Esophagus muscularis mucosa (tissue), 3 donors: Measurements from ENCODE around the gene ATCAY.

Source experiments
- EP300 ChIP-seq: sonication (generic); formaldehyde crosslinking; IDR thresholded peaks from one replicate; pipeline ENCODE4 v1.6.1; 2017; ENCODE audit warnings: antibody characterized with exemption
- TF ChIP-seq, protein P1 (sequence below), 3 experiments: fragments of 200-600 bp in 2 of 3; fragments of 450-650 bp in 1 of 3; sonication (generic) in 2 of 3; IDR thresholded peaks; one replicate each; pipeline ENCODE4 v1.5.1; 2017 to 2019; ENCODE audit warnings: antibody characterized with exemption in 3 of 3, mild to moderate bottlenecking in 2 of 3, moderate library complexity in 1 of 3

DNA sequence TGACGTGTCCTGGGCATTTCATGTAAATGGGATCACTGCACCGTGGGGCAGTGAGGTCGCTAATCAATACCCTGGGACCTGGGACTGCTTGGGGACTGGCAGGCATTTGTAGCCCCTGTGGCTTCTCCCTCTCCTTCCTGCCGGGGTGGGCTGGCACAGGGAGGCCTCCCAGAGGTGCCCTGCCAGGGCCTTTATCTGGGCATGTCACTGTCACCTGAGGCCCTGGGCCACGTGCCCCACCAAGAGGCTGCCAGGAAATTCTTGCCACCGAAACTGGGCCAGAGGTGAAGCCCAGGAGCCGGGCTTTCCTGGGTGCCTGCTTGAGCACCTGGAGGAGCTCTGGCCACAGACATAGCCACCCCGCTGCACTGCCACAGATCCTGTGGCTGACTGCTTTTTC is 50.6 kb downstream of the ATCAY start:
- TF ChIP-seq, protein P1, sequence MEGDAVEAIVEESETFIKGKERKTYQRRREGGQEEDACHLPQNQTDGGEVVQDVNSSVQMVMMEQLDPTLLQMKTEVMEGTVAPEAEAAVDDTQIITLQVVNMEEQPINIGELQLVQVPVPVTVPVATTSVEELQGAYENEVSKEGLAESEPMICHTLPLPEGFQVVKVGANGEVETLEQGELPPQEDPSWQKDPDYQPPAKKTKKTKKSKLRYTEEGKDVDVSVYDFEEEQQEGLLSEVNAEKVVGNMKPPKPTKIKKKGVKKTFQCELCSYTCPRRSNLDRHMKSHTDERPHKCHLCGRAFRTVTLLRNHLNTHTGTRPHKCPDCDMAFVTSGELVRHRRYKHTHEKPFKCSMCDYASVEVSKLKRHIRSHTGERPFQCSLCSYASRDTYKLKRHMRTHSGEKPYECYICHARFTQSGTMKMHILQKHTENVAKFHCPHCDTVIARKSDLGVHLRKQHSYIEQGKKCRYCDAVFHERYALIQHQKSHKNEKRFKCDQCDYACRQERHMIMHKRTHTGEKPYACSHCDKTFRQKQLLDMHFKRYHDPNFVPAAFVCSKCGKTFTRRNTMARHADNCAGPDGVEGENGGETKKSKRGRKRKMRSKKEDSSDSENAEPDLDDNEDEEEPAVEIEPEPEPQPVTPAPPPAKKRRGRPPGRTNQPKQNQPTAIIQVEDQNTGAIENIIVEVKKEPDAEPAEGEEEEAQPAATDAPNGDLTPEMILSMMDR (IDR thresholded peaks at IDR 0.05): no peak
- TF ChIP-seq EP300: no peak
